Fibroblast of lung (primary cell): ENCODE results near the gene NEK2. TPM values are rescaled to one million over a fixed set of nuclear protein-coding genes. Genes with fewer than 3 reads are reported as not detected.

Source experiments
- DNase-seq, 2 donors: peaks; one replicate each; pipeline versions ENCODE4 v3.0.0 to v3.0.0-alpha.2; 2010; ENCODE audit warnings: low read depth in 2 of 2
- H2AFZ ChIP-seq: 2 replicates; pipeline ENCODE4 v1.5.1; 2012; ENCODE audit warnings: low read length, control low read depth, inconsistent platforms
- H3K27ac ChIP-seq: 2 replicates; pipeline ENCODE4 v1.5.1; 2011; ENCODE audit warnings: low read length, control low read depth; ENCODE audit not compliant: insufficient read depth
- H3K27me3 ChIP-seq: 2 replicates; pipeline ENCODE4 v1.5.1; 2011; ENCODE audit warnings: mild to moderate bottlenecking, low read length; ENCODE audit not compliant: control insufficient read depth, insufficient read depth
- H3K36me3 ChIP-seq: 2 replicates; pipeline ENCODE4 v1.5.1; 2011; ENCODE audit warnings: low read length; ENCODE audit not compliant: control insufficient read depth, insufficient read depth
- H3K4me1 ChIP-seq: 2 replicates; pipeline ENCODE4 v1.5.1; 2011; ENCODE audit warnings: low read length; ENCODE audit not compliant: control insufficient read depth, insufficient read depth; ENCODE audit errors: extremely low read depth
- H3K4me2 ChIP-seq: 2 replicates; pipeline ENCODE4 v1.5.1; 2011; ENCODE audit warnings: low read length, control low read depth; ENCODE audit not compliant: insufficient read depth; ENCODE audit errors: extremely low read depth
- H3K4me3 ChIP-seq, 4 experiments: fragments of 200-600 bp in 1 of 4; sonication (generic) in 1 of 4; replicated peaks in 1 of 4; 2 replicates each; pipeline ENCODE4 v1.5.1; 2011 to 2016; ENCODE audit warnings: low read length in 4 of 4, low read depth in 3 of 4, mild to moderate bottlenecking in 3 of 4, control low read depth in 2 of 4, inconsistent platforms in 1 of 4, mixed read lengths in 1 of 4; ENCODE audit not compliant: insufficient read depth in 1 of 4; ENCODE audit errors: control extremely low read depth in 1 of 4
- H3K79me2 ChIP-seq: 2 replicates; pipeline ENCODE4 v1.5.1; 2012; ENCODE audit warnings: mild to moderate bottlenecking, low read length, inconsistent platforms; ENCODE audit not compliant: control insufficient read depth, insufficient read depth
- H3K9ac ChIP-seq: 2 replicates; pipeline ENCODE4 v1.5.1; 2011; ENCODE audit warnings: mild to moderate bottlenecking, low read length, control low read depth; ENCODE audit not compliant: insufficient read depth
- H3K9me3 ChIP-seq: 2 replicates; pipeline ENCODE4 v1.5.1; 2012; ENCODE audit warnings: low read depth, low read length; ENCODE audit not compliant: control insufficient read depth, insufficient read depth
- H4K20me1 ChIP-seq: 2 replicates; pipeline ENCODE4 v1.5.1; 2011; ENCODE audit warnings: low read length; ENCODE audit not compliant: control insufficient read depth, insufficient read depth; ENCODE audit errors: extremely low read depth
- EZH2 ChIP-seq: IDR thresholded peaks from 2 replicates; pipeline ENCODE4 v1.5.1; 2012; ENCODE audit warnings: low read length, control low read depth, mild to moderate bottlenecking; ENCODE audit errors: missing control alignments
- polyA minus RNA-seq: library from RNA; depleted of rRNA, polyadenylated mRNA; stranded (reverse); fragments of >200 nt; gene quantifications from 2 replicates; pipeline ENCODE4 v1.2.3, GENCODE V29; 2011; ENCODE audit warnings: low replicate concordance
- polyA plus RNA-seq, 2 donors: library from polyadenylated mRNA; depleted of rRNA in 1 of 2; stranded (reverse) in 1 of 2; unstranded in 1 of 2; fragments of >200 nt; gene quantifications; 2 replicates each; pipeline ENCODE4 v1.2.1, GENCODE V29; 2011 to 2012; ENCODE audit warnings: missing spikeins in 1 of 2
- total RNA-seq: library from RNA; depleted of rRNA; stranded (reverse); fragments of >200 nt; gene quantifications from 2 replicates; pipeline ENCODE4 v1.2.1, GENCODE V29; 2014
- TF ChIP-seq, protein P1 (sequence below), 2 donors: IDR thresholded peaks in 1 of 2; conservative IDR thresholded peaks in 1 of 2; 1 replicate in 1 of 2; 2 replicates in 1 of 2; pipeline ENCODE4 v1.5.1; 2011 to 2012; ENCODE audit warnings: low read length in 2 of 2, control low read depth in 1 of 2, inconsistent platforms in 1 of 2, low read depth in 1 of 2, mild to moderate bottlenecking in 1 of 2

The NEK2 gene
- total RNA-seq (0.26 and 12.7 TPM in 2 replicates), polyA plus RNA-seq (6.8 and 22.5 TPM in 2 replicates), polyA minus RNA-seq (0.47 and 1.6 TPM in 2 replicates)
- polyA plus RNA-seq (2012): 3.4 and 15.5 TPM in 2 replicates

- Histone ChIP-seq H3K4me3 (peak within 1 kb of the TSS; percentile 73 to 91 (median 81)), H2AFZ (peak within 1 kb of the TSS; percentile 95), H4K20me1 (no peaks in the 10 kb centered on the region), H3K36me3 (no peaks in the 10 kb centered on the region), H3K9ac (peak within 1 kb of the TSS; percentile 62), H3K9me3 (no peaks in the 10 kb centered on the region), H3K4me2 (peak within 1 kb of the TSS; percentile 93), H3K4me1 (peaks cover 3% of the 10 kb centered on the region), H3K27ac (peak within 1 kb of the TSS; percentile 72), H3K79me2 (peaks cover 17% of the 10 kb centered on the region), H3K27me3 (no peaks in the 10 kb centered on the region)
- TF ChIP-seq, protein P1, sequence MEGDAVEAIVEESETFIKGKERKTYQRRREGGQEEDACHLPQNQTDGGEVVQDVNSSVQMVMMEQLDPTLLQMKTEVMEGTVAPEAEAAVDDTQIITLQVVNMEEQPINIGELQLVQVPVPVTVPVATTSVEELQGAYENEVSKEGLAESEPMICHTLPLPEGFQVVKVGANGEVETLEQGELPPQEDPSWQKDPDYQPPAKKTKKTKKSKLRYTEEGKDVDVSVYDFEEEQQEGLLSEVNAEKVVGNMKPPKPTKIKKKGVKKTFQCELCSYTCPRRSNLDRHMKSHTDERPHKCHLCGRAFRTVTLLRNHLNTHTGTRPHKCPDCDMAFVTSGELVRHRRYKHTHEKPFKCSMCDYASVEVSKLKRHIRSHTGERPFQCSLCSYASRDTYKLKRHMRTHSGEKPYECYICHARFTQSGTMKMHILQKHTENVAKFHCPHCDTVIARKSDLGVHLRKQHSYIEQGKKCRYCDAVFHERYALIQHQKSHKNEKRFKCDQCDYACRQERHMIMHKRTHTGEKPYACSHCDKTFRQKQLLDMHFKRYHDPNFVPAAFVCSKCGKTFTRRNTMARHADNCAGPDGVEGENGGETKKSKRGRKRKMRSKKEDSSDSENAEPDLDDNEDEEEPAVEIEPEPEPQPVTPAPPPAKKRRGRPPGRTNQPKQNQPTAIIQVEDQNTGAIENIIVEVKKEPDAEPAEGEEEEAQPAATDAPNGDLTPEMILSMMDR (conservative IDR thresholded peaks at IDR 0.05 in 1 of 2, IDR thresholded peaks at IDR 0.05 in 1 of 2; ENCODE audit: low read depth in 1 of 2, low read length in 2 of 2): no peak
- TF ChIP-seq EZH2: no peak
- DNase-seq: peak; percentile 88 to 92
These were observed at the start of gene NEK2 for GRCh38 chr1:211675230-211676105. Gene NEK2 (minus strand): TSS chr1:211675621. CDS start chr1:211675479, 142 bp downstream.

DNA sequence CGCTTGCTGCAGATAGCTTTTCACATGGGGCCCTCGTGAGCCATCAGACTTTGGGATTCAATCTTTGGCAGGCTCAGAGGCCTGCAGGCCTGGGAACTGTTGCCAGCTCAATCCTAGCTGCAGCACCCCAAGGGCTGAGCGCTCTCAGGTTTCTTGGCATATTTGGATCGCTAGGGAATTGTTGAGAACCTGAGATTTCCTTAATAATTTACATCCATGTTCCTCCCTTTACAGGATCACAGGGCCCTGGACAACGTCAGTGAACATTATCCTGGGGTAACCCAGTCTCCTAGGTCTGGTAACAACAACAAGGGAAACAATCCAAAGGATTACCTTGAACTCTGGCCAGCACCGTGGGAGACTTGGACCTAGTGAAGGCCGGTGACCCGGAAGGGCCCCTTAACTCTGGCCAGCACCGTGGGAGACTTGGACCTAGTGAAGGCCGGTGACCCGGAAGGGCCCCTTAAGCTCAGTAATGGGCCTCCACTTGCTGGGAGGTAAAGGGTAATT, 49.3 kb upstream of the NEK2 start:
- Histone ChIP-seq H3K4me2 (no peak overlapping the region), H2AFZ (no peak overlapping the region), H3K79me2 (no peaks in the 10 kb centered on the region), H3K9ac (no peak overlapping the region), H3K9me3 (no peaks in the 10 kb centered on the region), H3K27ac (no peak overlapping the region), H3K36me3 (no peaks in the 10 kb centered on the region), H4K20me1 (no peaks in the 10 kb centered on the region), H3K4me1 (no peaks in the 10 kb centered on the region), H3K27me3 (peaks cover 3% of the 10 kb centered on the region), H3K4me3 (no peak overlapping the region)
- DNase-seq: peak in 1 of 2 donors; percentile 15
- TF ChIP-seq EZH2: no peak
- TF ChIP-seq, protein P1 (conservative IDR thresholded peaks at IDR 0.05 in 1 of 2, IDR thresholded peaks at IDR 0.05 in 1 of 2; ENCODE audit: low read depth in 1 of 2, low read length in 2 of 2): no peak

- Histone ChIP-seq H3K4me3 (no peak overlapping the region), H3K79me2 (no peaks in the 10 kb centered on the region), H3K9me3 (no peaks in the 10 kb centered on the region), H3K27me3 (peaks cover 3% of the 10 kb centered on the region), H4K20me1 (no peaks in the 10 kb centered on the region), H2AFZ (no peak overlapping the region), H3K27ac (no peak overlapping the region), H3K36me3 (no peaks in the 10 kb centered on the region), H3K4me1 (no peaks in the 10 kb centered on the region), H3K9ac (no peak overlapping the region), H3K4me2 (no peak overlapping the region)
- no peak for DNase-seq
- TF ChIP-seq, protein P1 (conservative IDR thresholded peaks at IDR 0.05 in 1 of 2, IDR thresholded peaks at IDR 0.05 in 1 of 2; ENCODE audit: low read depth in 1 of 2, low read length in 2 of 2): no peak
- no peak for TF ChIP-seq EZH2
These were observed 47.9 kb upstream of the NEK2 start for GRCh38 chr1:211723273-211723672.
